Motor neuron (in vitro differentiated cells): ENCODE data around the gene FAM53A. TPM values are rescaled to one million over a fixed set of nuclear protein-coding genes. Genes with fewer than 3 reads are reported as not detected.
"Not testable (repeated sequence)": the region's sequence is repeated elsewhere in the genome, so short reads cannot be mapped to it uniquely, and the experiment has no call there.

Experiments used
- ATAC-seq, 8 experiments: fragments of 200-7000 bp; cut with Tn5 transposase; replicated peaks in 6 of 8; 2 replicates each; pipeline ENCODE4 v1.8.0; 2021; ENCODE audit warnings: mild to moderate bottlenecking in 8 of 8, moderate library complexity in 8 of 8
- H3K27ac ChIP-seq, 2 donors: fragments of 250-450 bp; sonication (Bioruptor Pico); 2 replicates each; pipeline ENCODE4 v1.9.0; 2021; ENCODE audit warnings: antibody characterized with exemption in 2 of 2, mild to moderate bottlenecking in 2 of 2, moderate library complexity in 1 of 2
- H3K4me1 ChIP-seq, 2 donors: fragments of 250-450 bp; sonication (Bioruptor Pico); replicated peaks in 1 of 2; 2 replicates each; pipeline ENCODE4 v1.6.1; 2021; ENCODE audit warnings: antibody characterized with exemption in 2 of 2, mild to moderate bottlenecking in 2 of 2, moderate library complexity in 1 of 2
- H3K4me3 ChIP-seq, 5 donors: fragments of 250-450 bp; sonication (Bioruptor Pico); 2 replicates each; pipeline ENCODE4 v1.9.0; 2021; ENCODE audit warnings: antibody characterized with exemption in 5 of 5, mild to moderate bottlenecking in 5 of 5, moderate library complexity in 4 of 5
- WGBS, 10 experiments: fragments of 450-650 bp; shearing (Covaris generic); methylation state at CpG; one replicate each; pipeline ENCODE4 v1.0.0; 2022; 5-methylcytosine and 5-hydroxymethylcytosine counted together
- in situ Hi-C, 9 experiments: fragments of 400-800 bp; cut with MboI; loops; one replicate each; pipeline ENCODE4 v1.15.0; 2021; ENCODE audit warnings: low sequenced_read_pairs in 9 of 9, low pct_unique_long_range_greater_than_20kb in 2 of 9; ENCODE audit not compliant: unreplicated experiment in 9 of 9
- total RNA-seq, 8 experiments: library from RNA; unstranded; fragments of 300-600 nt; gene quantifications; 2 replicates each; pipeline versions ENCODE4 v1.2.3 to v1.2.4, GENCODE V29; 2022

Gene FAM53A
- total RNA-seq, 8 experiments from 2014 or later: 0.87 to 7.9 (median 2.1) TPM

GRCh38 chr4:1671011-1671410, 13.1 kb downstream of the FAM53A start:
- ATAC-seq, H3K4me3 ChIP-seq, H3K27ac ChIP-seq, in situ Hi-C loops, H3K4me1 ChIP-seq: not testable (repeated sequence)
- WGBS, 10 experiments: 80 to 85% methylated on average over 1 to 7 of the region's 20 CpGs; no CpG with 5 or more reads in 8 of the 10 experiments

GRCh38 chr4:1670279-1670678, 13.8 kb downstream of the FAM53A start:
- H3K4me3 ChIP-seq: no peak overlapping the region
- in situ Hi-C loops: no loop called here
- H3K4me1 ChIP-seq: peaks cover 0 to 5% of the 10 kb centered on the region in 2 donors
- H3K27ac ChIP-seq: no peak overlapping the region
- ATAC-seq: no peak
- 100% methylated on average over 2 of the region's 11 CpGs; no CpG with 5 or more reads in 9 of the 10 experiments for WGBS, 10 experiments

GRCh38 chr4:1669850-1670249, 14.3 kb downstream of the FAM53A start:
- Histone ChIP-seq H3K27ac (no peak overlapping the region), H3K4me3 (no peak overlapping the region), H3K4me1 (peaks cover 0 to 3% of the 10 kb centered on the region in 2 donors)
- WGBS, 10 experiments: 80 to 92% (median 88%) methylated on average over 2 to 9 of the region's 21 CpGs; no CpG with 5 or more reads in 6 of the 10 experiments
- in situ Hi-C loops: no loop called here
- ATAC-seq: no peak

- in situ Hi-C loops: no loop called here
- WGBS, 10 experiments: 60 to 100% (median 76%) methylated on average over 1 to 8 of the region's 12 CpGs; no CpG with 5 or more reads in 6 of the 10 experiments
- H3K4me1 ChIP-seq: no peaks in the 10 kb centered on the region
- H3K4me3 ChIP-seq: no peak overlapping the region
- ATAC-seq: no peak
- no peak overlapping the region for H3K27ac ChIP-seq
These were observed 14.8 kb downstream of the FAM53A start for GRCh38 chr4:1669270-1669669.

- 68 to 100% (median 92%) methylated on average over 3 to 4 of the region's 8 CpGs; no CpG with 5 or more reads in 7 of the 10 experiments for WGBS, 10 experiments
- H3K4me1 ChIP-seq: no peaks in the 10 kb centered on the region
- H3K4me3 ChIP-seq: no peak overlapping the region
- in situ Hi-C loops: no loop called here
- no peak overlapping the region for H3K27ac ChIP-seq
- no peak for ATAC-seq
These were observed 15.6 kb downstream of the FAM53A start for GRCh38 chr4:1668488-1668840.

GRCh38 chr4:1667273-1667672, 16.8 kb downstream of the FAM53A start:
- in situ Hi-C loops: no loop called here
- ATAC-seq: no peak
- H3K4me1 ChIP-seq: no peaks in the 10 kb centered on the region
- H3K27ac ChIP-seq: no peak overlapping the region
- no peak overlapping the region for H3K4me3 ChIP-seq
- 43 to 100% (median 95%) methylated on average over 1 to 7 of the region's 15 CpGs; no CpG with 5 or more reads in 2 of the 10 experiments for WGBS, 10 experiments

- H3K4me3 ChIP-seq: no peak overlapping the region
- no peaks in the 10 kb centered on the region for H3K4me1 ChIP-seq
- no peak overlapping the region for H3K27ac ChIP-seq
- in situ Hi-C loops: no loop called here
- no peak for ATAC-seq
- WGBS, 10 experiments: 89 to 100% (median 92%) methylated on average over 2 to 10 of the region's 12 CpGs; no CpG with 5 or more reads in 6 of the 10 experiments
These were observed 17.7 kb downstream of the FAM53A start for GRCh38 chr4:1666391-1666790.

GRCh38 chr4:1664141-1664540, 20.0 kb downstream of the FAM53A start:
- H3K4me3 ChIP-seq: no peak overlapping the region
- H3K4me1 ChIP-seq: no peaks in the 10 kb centered on the region
- ATAC-seq: no peak
- WGBS, 10 experiments: 81 to 95% (median 89%) methylated on average over 4 to 8 of the region's 8 CpGs; no CpG with 5 or more reads in 2 of the 10 experiments
- in situ Hi-C loops: no loop called here
- H3K27ac ChIP-seq: no peak overlapping the region

GRCh38 chr4:1663549-1663948, 20.6 kb downstream of the FAM53A start:
- WGBS, 10 experiments: 83 to 100% (median 93%) methylated on average over 2 to 3 of the region's 5 CpGs; no CpG with 5 or more reads in 7 of the 10 experiments
- no peak for ATAC-seq
- H3K4me3 ChIP-seq: no peak overlapping the region
- in situ Hi-C loops: no loop called here
- H3K4me1 ChIP-seq: no peaks in the 10 kb centered on the region
- H3K27ac ChIP-seq: no peak overlapping the region

GRCh38 chr4:1661695-1662094, 22.4 kb downstream of the FAM53A start:
- H3K27ac ChIP-seq: no peak overlapping the region
- in situ Hi-C loops: no loop called here
- WGBS, 10 experiments: 52 to 100% (median 88%) methylated on average over 2 to 4 of the region's 14 CpGs; no CpG with 5 or more reads in 6 of the 10 experiments
- no peak overlapping the region for H3K4me3 ChIP-seq
- no peaks in the 10 kb centered on the region for H3K4me1 ChIP-seq
- no peak for ATAC-seq

GRCh38 chr4:1660948-1661677, 23.0 kb downstream of the FAM53A start:
- ATAC-seq: peak in 2 of 8 experiments; percentile 16 to 41
- in situ Hi-C loops: no loop called here
- 57 to 100% (median 78%) methylated on average over 2 to 7 of the region's 25 CpGs; no CpG with 5 or more reads in 6 of the 10 experiments for WGBS, 10 experiments
- no peak overlapping the region for H3K27ac ChIP-seq
- no peak overlapping the region for H3K4me3 ChIP-seq
- H3K4me1 ChIP-seq: no peaks in the 10 kb centered on the region

- 20 to 100% (median 87%) methylated on average over 1 to 26 of the region's 39 CpGs; no CpG with 5 or more reads in 2 of the 10 experiments for WGBS, 10 experiments
- Histone ChIP-seq H3K27ac (no peak overlapping the region), H3K4me1 (no peaks in the 10 kb centered on the region), H3K4me3 (no peak overlapping the region)
- in situ Hi-C loops: no loop called here
- peak in 3 of 8 experiments; percentile 74 to 89 (median 76) for ATAC-seq
These were observed 24.7 kb downstream of the FAM53A start for GRCh38 chr4:1659104-1660043.

- no peaks in the 10 kb centered on the region for H3K4me1 ChIP-seq
- H3K4me3 ChIP-seq: no peak overlapping the region
- 74 to 100% (median 92%) methylated on average over 1 to 9 of the region's 12 CpGs; no CpG with 5 or more reads in 3 of the 10 experiments for WGBS, 10 experiments
- no peak overlapping the region for H3K27ac ChIP-seq
- in situ Hi-C loops: no loop called here
- ATAC-seq: peak in 1 of 8 experiments; percentile 36
These were observed 25.5 kb downstream of the FAM53A start for GRCh38 chr4:1658581-1658980.
